GM18519 (cell line): ENCODE measurements around the gene LRRC71.
"Not testable (repeated sequence)": the region's sequence is repeated elsewhere in the genome, so short reads cannot be mapped to it uniquely, and the experiment has no call there.

Experiments used
- ATAC-seq: cut with Tn5 transposase; IDR thresholded peaks from one replicate; pipeline ENCODE4 v1.9.1; 2021; ENCODE audit warnings: mild to moderate bottlenecking, moderate library complexity; ENCODE audit not compliant: unreplicated experiment, low FRiP score

The LRRC71 gene

DNA sequence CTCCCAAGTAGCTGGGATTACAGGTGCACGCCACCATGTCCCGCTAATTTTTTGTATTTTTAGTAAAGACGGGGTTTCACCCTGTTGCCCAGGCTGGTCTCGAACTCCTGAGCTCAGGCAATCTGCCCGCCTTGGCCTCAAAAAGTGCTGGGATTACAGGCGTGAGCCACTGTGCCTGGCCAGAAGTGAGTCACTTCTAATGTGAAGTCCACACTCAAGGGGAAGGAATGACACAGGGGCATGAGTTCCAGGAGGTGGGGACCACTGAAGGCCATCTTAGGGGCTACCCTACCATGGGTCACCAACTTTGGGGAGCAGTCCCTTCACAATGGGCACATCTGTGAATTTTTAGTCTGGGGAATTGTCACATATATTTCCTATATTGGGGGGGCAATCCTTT, 6.3 kb downstream of the LRRC71 start:
- not testable (repeated sequence) for ATAC-seq

GRCh38 chr1:156927215-156928042, 7.0 kb downstream of the LRRC71 start:
- ATAC-seq = no peak

DNA sequence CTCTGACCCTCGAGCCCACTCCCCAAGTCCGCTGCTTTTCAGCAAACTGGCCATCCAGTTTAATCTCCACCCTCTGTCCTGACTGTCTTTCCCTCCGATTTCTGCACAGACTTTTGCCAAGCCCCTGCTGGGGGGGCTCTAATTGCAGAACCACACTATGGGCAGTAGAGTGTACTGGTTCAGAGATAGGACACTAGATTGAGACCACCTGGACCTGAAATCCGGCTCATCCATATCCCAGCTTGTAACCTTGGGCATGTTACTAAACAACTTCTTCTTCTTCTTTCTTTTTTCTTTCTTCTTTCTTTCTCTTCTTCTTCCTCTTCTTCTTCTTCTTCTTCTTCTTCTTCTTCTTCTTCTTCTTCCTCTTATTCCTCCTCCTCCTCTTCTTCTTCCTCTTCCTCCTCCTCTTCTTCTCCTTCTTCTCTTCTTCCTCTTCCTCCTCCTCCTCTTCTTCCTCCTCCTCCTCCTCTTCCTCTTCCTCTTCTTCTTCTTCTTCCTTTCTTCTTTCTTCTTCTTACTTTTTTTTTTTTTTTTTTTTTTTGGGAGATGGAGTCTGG, 7.7 kb downstream of the LRRC71 start:
- no peak for ATAC-seq

DNA sequence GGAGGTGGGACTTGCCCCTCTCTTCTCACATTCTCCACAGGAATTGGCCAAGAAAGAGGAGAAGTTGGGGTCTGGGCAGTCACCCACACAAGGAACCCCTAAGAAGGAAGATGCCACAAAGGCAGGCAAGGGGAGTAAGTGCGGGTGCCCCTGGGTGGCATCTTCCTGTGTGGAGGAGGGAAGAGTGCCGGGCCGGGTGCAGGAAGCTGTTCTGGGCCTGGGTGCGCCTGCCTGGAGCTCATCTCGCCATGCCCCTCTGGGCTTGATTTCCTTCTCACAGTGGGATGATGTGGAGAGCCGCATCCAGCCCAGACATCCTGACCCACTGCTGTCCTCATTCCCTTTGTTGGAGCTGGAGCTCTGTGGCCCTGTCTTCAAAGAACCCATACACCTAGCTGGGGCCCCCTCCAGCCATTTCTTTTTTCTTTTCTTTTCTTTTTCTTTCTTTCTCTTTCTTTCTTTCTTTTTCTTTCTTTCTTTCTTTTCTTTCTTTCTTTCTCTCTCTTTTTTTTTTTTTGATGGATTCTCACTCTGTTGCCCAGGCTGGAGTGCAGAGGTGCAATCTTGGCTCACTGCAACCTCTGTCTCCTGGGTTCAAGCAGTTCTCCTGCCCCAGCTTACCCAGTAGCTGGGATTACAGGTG, 9.3 kb downstream of the LRRC71 start:
- ATAC-seq = no peak

DNA sequence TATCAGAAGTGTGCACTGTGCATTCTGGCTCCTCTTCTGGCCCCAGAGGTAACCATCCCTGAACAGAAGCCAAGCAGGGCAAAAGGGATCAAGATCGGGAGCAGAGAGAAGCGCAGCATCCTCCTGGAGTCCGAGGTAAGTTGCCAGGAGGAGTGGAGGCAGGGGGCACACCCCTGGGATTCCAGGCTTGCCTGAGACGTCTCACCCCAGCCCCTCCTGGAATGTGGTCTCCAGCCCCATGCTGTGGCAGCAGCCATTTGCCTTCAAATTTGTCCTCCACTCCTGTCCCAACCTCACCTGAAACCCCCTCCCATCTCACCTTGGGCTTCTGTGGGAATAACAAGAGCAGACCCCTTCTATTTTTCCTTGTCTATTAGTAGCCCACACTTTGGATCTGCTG, 10.1 kb downstream of the LRRC71 start:
- ATAC-seq = no peak

DNA sequence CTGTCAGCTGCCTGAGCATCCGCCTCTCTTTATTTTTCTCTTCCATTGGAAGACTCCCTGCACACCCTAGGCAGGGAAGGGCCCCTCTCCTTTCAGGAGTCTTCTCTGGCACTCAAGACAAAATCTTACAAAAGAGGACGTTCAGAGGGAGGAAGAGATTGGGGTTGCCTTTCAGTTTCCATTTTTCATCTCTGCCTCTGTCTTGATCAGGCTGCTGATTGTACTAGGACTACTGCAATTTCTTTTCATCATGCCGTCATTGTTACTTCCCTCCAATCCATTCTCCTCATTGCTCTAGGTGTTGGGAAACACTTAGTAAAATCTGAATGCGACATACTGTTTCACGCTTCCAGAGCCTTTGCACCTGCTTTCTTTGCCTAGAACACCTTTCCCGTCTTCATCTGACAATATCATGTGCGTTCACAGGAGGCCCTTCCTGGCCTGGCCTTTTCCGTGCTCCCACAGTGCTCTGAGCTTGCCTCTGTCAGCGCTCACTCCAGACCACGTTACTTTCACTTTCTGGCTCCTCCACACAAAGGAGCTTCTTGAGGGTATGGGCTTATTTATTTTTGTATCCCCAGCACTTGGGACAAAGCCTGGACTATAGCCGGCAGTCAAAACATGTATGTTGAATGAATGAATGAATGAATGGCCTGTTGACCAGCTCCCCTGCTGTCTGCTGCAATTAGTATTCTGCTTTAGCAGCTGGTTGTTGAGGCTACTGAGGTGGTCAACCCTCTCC, 10.9 kb downstream of the LRRC71 start:
- ATAC-seq = no peak

GRCh38 chr1:156931974-156932710, 11.7 kb downstream of the LRRC71 start:
- no peak for ATAC-seq

DNA sequence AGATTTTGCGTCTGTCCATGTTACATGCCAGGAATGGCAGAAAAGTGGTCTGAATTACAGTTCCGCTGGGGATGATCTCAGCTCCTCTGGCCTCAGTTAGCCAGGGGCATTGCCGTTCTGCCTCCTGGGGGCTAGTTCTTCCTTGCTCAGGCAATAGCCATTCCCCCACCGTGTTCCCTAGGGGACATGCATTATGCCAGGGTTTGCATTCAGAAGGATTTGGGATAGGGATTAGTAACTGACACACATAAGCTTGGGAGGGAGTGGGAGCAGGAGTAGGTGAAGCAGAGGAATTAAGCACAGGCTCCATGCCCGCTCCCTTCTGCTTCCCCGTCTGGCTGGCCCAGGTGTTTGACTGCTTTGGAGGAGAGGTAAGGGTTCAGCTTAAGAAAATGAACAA, 12.7 kb downstream of the LRRC71 start:
- ATAC-seq = no peak

- no peak for ATAC-seq
These were observed 15.2 kb downstream of the LRRC71 start for GRCh38 chr1:156935505-156936128.

- ATAC-seq = no peak
These were observed 15.8 kb downstream of the LRRC71 start for GRCh38 chr1:156936191-156936590.

DNA sequence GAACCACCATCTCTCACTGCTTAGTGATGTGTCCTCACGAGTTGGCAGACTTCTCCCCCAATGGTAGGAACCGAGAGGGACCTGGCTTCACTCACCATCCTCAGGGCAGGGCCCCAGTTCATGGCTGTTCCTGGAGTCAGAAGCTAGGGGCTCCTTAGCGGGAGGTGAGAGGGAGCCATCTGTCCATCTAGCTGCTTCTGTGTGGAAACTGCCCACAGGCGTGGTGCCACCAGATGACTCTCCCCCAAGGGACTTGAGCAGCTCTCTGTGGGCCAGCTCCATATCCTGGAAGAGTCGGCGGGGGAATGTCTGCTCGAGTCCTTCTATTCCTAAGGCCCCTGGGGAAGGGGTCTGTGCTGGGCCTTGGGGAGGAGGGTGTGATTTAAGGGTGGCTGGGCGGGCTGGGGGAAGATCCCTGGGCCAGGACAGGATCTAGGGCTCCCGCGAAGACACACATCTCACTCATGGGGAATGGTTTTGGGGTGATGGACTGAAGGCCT, 16.3 kb downstream of the LRRC71 start:
- no peak for ATAC-seq

DNA sequence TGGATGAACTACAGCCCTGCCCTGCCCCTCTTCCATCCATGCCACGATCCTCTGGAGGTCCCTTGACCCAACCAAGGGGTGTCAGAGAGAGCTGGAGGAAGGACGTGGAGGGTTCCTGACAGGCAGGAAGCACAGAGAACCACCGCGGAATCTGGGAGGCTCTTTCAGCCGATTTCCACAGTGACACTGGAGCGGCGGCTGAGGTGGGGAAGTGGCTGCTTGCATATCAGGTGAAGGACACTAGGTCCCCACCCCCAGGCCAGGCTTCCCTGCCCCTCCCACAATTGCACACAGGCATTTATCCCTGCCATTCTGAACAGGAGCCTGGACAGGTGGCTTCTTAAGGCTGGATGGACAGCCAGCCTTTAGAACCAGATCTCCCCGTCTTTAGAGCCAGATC, 17.5 kb downstream of the LRRC71 start:
- no peak for ATAC-seq

DNA sequence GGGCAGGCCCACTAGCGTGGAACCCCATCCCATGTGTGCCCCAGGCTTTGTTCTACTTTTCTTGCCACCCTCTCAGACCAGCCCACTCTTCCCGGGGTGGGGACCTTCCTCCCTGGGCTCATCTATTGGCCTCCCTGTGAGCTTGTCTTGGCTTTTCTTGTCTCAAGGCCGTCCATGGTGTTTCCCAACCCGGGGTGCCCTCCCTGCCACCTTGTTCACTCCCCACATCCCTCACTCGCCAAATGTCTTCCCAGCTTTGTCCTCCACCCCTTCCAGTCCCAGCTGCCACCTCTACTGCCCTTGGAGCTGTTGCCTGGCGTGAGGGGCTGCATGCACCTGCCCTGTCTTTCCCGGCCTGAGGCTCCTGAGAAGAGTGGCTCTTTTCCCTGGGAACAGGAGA, 18.4 kb downstream of the LRRC71 start:
- ATAC-seq = no peak

GRCh38 chr1:156939786-156940334, 19.4 kb downstream of the LRRC71 start:
- no peak for ATAC-seq

DNA sequence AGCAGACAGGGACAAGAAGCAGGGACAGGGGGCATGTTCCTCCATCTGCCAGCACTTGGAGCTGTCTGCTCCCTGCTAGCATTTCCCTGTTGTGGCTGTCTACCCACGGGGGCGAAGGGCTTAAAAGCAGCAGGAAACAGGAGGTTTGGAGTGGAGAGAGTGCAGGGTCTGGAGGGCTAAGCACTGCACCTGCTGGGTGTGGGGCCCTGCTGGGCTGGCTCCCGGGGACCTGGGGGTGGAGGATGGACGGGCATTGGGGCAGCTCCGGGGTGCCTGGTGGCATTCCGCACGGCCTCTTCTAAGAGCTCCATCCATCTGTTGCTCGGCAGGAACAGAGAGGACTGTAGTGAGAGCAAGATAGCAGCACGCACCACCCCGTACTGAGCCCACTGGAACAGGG, 21.2 kb downstream of the LRRC71 start:
- no peak for ATAC-seq

GRCh38 chr1:156942176-156942575, 21.7 kb downstream of the LRRC71 start:
- ATAC-seq = no peak

DNA sequence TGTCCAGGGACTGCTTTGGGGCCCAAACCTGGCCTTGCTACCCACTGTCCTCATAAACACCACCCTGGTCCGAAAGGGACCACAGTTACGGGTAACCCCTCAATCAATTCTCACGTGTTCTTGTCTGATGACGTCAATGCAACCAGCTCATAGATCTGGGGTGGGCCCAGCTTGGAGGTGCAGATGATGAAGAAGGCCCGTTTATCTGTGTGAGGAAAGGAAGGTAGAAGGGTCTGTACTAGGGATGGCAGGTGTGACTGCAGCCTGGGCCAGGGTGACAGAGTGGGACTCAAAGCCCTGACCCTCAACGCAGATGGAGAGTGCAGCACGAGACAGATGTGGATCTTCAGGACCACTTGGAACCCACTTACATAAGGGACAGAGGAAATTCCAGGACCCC, 22.1 kb downstream of the LRRC71 start:
- ATAC-seq = no peak

- no peak for ATAC-seq
These were observed 23.3 kb downstream of the LRRC71 start for GRCh38 chr1:156943756-156944155.

- ATAC-seq = no peak
These were observed 23.8 kb downstream of the LRRC71 start for GRCh38 chr1:156944268-156944667.

GRCh38 chr1:156944848-156945247, 24.4 kb downstream of the LRRC71 start:
- ATAC-seq = no peak
